Nephron progenitor cell (in vitro differentiated cells): Measurements from ENCODE around the gene ZDHHC1.
A peak's percentile ranks its signal among the peaks of the same experiment; 100 is the strongest.
"Not testable (repeated sequence)": the region's sequence is repeated elsewhere in the genome, so short reads cannot be mapped to it uniquely, and the experiment has no call there.

Source experiments
- DNase-seq: peaks from one replicate; pipeline ENCODE4 v3.0.0; 2021
- H3K27ac Mint-ChIP-seq: 2 replicates; pipeline ENCODE4 v1.8.0; 2021; ENCODE audit warnings: mild to moderate bottlenecking, moderate library complexity, mixed read lengths
- H3K27me3 Mint-ChIP-seq: 2 replicates; pipeline ENCODE4 v1.8.0; 2021; ENCODE audit warnings: mild to moderate bottlenecking, low read depth, mixed read lengths; ENCODE audit not compliant: poor library complexity
- H3K36me3 Mint-ChIP-seq: 2 replicates; pipeline ENCODE4 v1.8.0; 2021; ENCODE audit warnings: low read depth, mixed read lengths
- H3K4me1 Mint-ChIP-seq: 2 replicates; pipeline ENCODE4 v1.8.0; 2021; ENCODE audit warnings: mixed read lengths
- H3K4me3 Mint-ChIP-seq: 2 replicates; pipeline ENCODE4 v1.8.0; 2021; ENCODE audit warnings: mild to moderate bottlenecking, moderate library complexity, mixed read lengths
- H3K9me3 Mint-ChIP-seq: 2 replicates; pipeline ENCODE4 v1.8.0; 2021; ENCODE audit warnings: mild to moderate bottlenecking, moderate library complexity, mixed read lengths
- TF ChIP-seq, protein P1 (sequence below): fragments of 200-600 bp; sonication (generic); IDR thresholded peaks from 2 replicates; pipeline ENCODE4 v1.5.0; 2021; ENCODE audit warnings: antibody characterized with exemption

The ZDHHC1 gene

GRCh38 chr16:67357561-67357960, 58.7 kb downstream of the ZDHHC1 start:
- H3K27me3 Mint-ChIP-seq, result peaks cover 9% of the 10 kb centered on the region
- peaks cover 6% of the 10 kb centered on the region for H3K9me3 Mint-ChIP-seq
- DNase-seq, result no peak
- no peaks in the 10 kb centered on the region for H3K36me3 Mint-ChIP-seq
- H3K4me1 Mint-ChIP-seq, result peaks cover 37% of the 10 kb centered on the region
- H3K4me3 Mint-ChIP-seq, result no peak overlapping the region
- TF ChIP-seq, protein P1, sequence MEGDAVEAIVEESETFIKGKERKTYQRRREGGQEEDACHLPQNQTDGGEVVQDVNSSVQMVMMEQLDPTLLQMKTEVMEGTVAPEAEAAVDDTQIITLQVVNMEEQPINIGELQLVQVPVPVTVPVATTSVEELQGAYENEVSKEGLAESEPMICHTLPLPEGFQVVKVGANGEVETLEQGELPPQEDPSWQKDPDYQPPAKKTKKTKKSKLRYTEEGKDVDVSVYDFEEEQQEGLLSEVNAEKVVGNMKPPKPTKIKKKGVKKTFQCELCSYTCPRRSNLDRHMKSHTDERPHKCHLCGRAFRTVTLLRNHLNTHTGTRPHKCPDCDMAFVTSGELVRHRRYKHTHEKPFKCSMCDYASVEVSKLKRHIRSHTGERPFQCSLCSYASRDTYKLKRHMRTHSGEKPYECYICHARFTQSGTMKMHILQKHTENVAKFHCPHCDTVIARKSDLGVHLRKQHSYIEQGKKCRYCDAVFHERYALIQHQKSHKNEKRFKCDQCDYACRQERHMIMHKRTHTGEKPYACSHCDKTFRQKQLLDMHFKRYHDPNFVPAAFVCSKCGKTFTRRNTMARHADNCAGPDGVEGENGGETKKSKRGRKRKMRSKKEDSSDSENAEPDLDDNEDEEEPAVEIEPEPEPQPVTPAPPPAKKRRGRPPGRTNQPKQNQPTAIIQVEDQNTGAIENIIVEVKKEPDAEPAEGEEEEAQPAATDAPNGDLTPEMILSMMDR, result no peak
- H3K27ac Mint-ChIP-seq, result no peak overlapping the region

DNA sequence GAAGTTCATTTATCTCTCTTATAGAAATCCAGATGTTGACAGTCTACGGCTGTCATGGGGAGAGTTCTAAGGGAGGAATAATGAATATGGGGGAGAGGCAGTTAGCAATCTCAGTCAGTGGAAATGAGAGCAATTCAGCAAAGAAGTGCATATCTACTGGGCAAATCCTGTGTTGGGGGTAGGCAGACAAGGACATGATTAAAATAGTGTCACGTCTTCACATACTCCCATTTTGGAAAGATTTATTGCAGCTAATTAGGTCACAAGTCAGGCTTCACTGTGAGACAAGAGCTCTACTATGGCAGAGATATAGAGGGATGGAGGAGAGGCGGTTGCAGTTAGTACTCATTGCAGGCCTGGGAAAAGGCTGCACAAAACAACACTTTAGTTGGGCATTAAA, 59.9 kb downstream of the ZDHHC1 start:
- Mint-ChIP-seq H3K27me3 (peaks cover 9% of the 10 kb centered on the region), H3K36me3 (no peaks in the 10 kb centered on the region), H3K4me3 (peak overlapping the region; percentile 31), H3K4me1 (peaks cover 41% of the 10 kb centered on the region), H3K9me3 (peaks cover 6% of the 10 kb centered on the region), H3K27ac (peak overlapping the region; percentile 60)
- TF ChIP-seq, protein P1, result no peak
- DNase-seq, result no peak

DNA sequence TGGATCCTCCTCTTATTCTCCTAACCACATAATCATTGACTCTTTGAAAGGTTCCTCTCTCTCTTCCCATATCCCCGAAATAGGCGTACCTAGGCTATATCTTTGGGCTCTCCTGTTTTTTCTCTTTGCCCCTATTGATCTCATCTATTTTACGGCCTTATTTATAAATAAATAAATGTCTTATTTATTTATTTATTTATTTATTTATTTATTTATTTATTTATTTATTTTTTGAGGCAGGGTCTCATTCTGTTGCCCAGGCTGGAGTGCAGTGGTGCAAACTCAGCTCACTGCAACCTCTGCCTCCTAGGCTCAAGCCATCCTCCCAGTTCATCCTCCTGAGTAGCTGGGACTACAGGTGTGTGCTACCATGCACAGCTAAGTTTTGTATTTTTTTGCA, 63.8 kb downstream of the ZDHHC1 start:
- not testable (repeated sequence) for H3K27me3 Mint-ChIP-seq, H3K9me3 Mint-ChIP-seq, H3K27ac Mint-ChIP-seq, DNase-seq, H3K36me3 Mint-ChIP-seq, H3K4me3 Mint-ChIP-seq
- peaks cover 30% of the 10 kb centered on the region for H3K4me1 Mint-ChIP-seq

- Mint-ChIP-seq H3K9me3 (no peaks in the 10 kb centered on the region), H3K4me1 (peaks cover 10% of the 10 kb centered on the region), H3K36me3 (no peaks in the 10 kb centered on the region), H3K4me3 (no peak overlapping the region), H3K27ac (no peak overlapping the region), H3K27me3 (peaks cover 10% of the 10 kb centered on the region)
- no peak for DNase-seq
- TF ChIP-seq, protein P1, result no peak
These were observed 66.0 kb downstream of the ZDHHC1 start for GRCh38 chr16:67350324-67350723.

DNA sequence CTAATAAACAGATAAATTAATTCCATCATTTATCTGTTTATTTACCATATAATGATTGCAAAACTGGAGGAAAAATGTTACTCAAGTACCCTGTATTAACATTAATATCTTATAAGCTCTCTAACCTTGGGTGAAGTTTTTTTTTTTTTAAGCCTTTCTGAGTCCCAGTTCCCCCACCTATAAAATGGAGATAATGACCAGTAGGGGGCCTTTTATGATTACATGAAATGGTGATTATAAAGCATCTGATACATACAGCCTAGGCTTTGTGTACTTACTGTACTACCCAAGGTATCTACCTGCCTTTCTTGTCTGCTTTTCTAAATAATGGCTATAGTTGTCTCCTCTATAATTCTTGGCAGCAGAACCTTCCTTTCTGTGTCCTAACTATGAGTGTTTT, 67.1 kb downstream of the ZDHHC1 start:
- TF ChIP-seq, protein P1, result peak; percentile 36
- Mint-ChIP-seq H3K27me3 (peaks cover 10% of the 10 kb centered on the region), H3K4me1 (peaks cover 10% of the 10 kb centered on the region), H3K4me3 (no peak overlapping the region), H3K27ac (no peak overlapping the region), H3K9me3 (no peaks in the 10 kb centered on the region), H3K36me3 (no peaks in the 10 kb centered on the region)
- no peak for DNase-seq

GRCh38 chr16:67346341-67346740, 69.9 kb downstream of the ZDHHC1 start:
- no peak for DNase-seq
- Mint-ChIP-seq H3K27me3 (peaks cover 13% of the 10 kb centered on the region), H3K27ac (no peak overlapping the region), H3K4me1 (no peaks in the 10 kb centered on the region), H3K9me3 (no peaks in the 10 kb centered on the region), H3K36me3 (no peaks in the 10 kb centered on the region), H3K4me3 (no peak overlapping the region)
- TF ChIP-seq, protein P1, result no peak
